ENCODE results near the gene GLIPR2. TPM values are rescaled to one million over a fixed set of nuclear protein-coding genes. Genes with fewer than 3 reads are reported as not detected.
A peak's percentile ranks its signal among the peaks of the same experiment; 100 is the strongest.
"Not testable (repeated sequence)": the region's sequence is repeated elsewhere in the genome, so short reads cannot be mapped to it uniquely, and the experiment has no call there.

Gene GLIPR2
- total RNA-seq, 1 experiment from 2014 or later: 10.1 TPM

- DNase-seq (ENCODE audit: low read depth): peak; percentile 65
Observed at GRCh38 chr9:36163049-36163785, 26.7 kb downstream of the GLIPR2 start.

DNA sequence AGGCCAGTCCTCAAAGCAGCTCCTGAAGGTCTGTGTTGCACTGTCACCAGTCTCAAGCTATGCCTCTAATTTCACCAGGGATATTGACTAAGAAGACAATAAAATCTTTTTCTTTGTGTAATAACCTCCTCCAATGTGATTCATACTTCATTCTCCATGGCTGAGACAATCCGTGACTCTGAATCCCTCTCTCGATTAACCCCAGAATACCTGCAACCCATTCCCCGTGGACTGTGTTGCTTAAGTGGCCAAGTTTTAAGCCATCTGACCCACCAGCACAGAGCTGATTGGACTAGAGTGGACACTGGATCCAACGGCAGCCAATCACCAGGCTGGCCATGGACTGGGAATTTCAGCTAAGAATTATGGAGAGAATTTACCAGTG lies 27.2 kb downstream of the GLIPR2 start:
- DNase-seq (ENCODE audit: low read depth): peak; percentile 55

DNA sequence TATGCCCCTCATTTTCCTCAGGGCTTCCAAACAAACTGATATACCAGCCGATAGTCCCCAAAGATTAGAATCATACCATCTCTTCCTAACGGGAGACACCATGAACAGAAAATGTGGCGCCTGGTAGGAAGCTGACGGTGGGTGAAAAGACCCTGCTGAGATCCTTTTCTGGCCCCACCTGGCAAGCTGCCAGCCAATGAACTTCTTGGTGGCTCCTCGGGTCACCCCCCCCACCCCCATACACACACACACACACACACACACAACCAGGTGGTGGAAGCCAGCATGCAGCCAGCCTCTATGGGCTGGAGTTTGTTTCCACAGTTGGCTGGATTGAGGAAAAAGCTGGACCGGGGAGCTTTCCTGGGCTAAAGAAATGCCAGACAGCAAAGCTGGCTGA lies 27.8 kb downstream of the GLIPR2 start:
- no peak for DNase-seq (ENCODE audit: low read depth)

GRCh38 chr9:36164989-36165388 lies 28.5 kb downstream of the GLIPR2 start:
- DNase-seq (ENCODE audit: low read depth): no peak

GRCh38 chr9:36165826-36166167 lies 29.3 kb downstream of the GLIPR2 start:
- peak; percentile 67 for DNase-seq (ENCODE audit: low read depth)

- peak; percentile 89 for DNase-seq (ENCODE audit: low read depth)
Observed at GRCh38 chr9:36166168-36166927, 29.8 kb downstream of the GLIPR2 start.

- DNase-seq (ENCODE audit: low read depth): no peak
Observed at GRCh38 chr9:36169166-36169565, 32.6 kb downstream of the GLIPR2 start, which contains the start of gene CCIN. CCIN (plus strand) TSS chr9:36169388; CDS start chr9:36169503, 115 bp downstream.

GRCh38 chr9:36169708-36170107 lies 33.2 kb downstream of the GLIPR2 start:
- no peak for DNase-seq (ENCODE audit: low read depth)

- no peak for DNase-seq (ENCODE audit: low read depth)
Observed at GRCh38 chr9:36170531-36170930, 34.0 kb downstream of the GLIPR2 start.

DNA sequence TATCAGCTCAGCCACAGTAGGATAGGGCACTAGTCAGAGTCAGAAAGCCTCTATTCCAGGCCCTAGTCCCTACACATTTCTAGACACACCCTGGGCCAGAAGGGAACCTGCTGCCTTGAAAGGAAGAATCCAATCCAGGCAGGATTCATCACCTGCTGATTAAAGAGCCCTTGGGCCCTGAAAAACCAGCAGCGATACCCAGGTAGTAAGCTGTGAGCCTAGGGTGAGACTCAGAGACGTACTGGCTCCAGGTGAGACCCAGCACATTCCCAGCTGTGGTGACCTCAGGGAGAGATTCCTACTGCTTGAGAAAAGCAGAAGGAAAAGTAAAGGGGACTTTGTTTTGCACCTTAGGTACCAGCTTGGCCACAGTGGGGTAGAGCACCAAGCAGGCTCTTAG lies 37.3 kb downstream of the GLIPR2 start:
- no peak for DNase-seq (ENCODE audit: low read depth)

- no peak for DNase-seq (ENCODE audit: low read depth)
Observed at GRCh38 chr9:36174271-36174670, 37.7 kb downstream of the GLIPR2 start.

DNA sequence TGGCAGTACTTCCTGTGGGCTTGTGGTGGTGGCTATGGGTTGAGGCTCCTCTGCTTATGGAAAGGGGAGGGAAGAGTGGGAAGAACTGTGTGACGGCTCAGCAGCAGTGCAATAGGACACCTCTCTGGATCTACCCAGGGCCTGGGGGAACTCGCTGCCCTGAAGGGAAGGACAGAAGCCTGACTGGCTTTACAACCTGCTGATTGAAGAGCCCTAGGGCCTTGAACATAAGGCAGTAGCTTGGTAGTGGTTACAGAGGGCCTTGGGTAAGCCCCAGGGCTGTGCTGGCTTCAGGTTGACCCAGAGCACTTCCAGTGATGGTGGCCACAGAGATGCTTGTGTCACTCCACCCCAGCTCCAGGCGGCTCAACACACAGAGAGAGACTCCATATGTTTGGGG lies 38.2 kb downstream of the GLIPR2 start:
- no peak for DNase-seq (ENCODE audit: low read depth)

DNA sequence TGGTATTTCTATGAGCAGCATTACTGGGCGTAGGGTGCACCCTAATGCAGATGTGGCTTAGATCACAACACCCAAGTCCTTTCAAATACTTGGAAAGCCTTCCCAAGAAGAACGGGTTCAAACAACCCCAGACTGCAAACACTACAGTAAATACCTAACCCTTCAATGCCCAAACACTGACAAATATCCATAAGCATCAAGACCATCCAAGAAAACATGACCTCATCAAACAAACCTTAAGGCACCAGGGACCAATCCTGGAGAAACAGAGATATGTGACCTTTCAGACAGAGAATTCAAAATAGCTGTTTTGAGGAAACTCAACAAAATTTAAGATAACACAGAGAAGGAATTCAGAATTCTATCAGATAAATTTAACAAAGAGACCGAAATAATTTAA lies 38.7 kb downstream of the GLIPR2 start:
- DNase-seq (ENCODE audit: low read depth): not testable (repeated sequence)

DNA sequence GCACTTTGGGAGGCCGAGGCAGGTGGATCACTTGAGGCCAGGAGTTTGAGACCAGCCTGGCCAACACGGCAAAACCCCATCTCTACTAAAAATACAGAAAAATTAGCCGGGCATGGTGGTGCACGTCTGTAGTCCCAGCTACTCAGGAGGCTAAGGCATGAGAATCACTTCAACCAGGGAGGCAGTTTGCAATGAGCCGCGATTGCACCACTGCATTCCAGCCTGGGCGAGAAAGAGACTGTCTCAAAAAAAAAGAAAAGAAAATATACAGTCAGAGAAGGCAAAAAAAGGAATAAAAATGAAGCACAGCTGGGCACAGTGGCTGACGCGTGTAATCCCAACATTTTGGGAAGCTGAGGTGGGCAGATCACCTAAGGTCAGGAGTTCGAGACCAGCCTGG lies 40.0 kb downstream of the GLIPR2 start:
- DNase-seq (ENCODE audit: low read depth): not testable (repeated sequence)

DNA sequence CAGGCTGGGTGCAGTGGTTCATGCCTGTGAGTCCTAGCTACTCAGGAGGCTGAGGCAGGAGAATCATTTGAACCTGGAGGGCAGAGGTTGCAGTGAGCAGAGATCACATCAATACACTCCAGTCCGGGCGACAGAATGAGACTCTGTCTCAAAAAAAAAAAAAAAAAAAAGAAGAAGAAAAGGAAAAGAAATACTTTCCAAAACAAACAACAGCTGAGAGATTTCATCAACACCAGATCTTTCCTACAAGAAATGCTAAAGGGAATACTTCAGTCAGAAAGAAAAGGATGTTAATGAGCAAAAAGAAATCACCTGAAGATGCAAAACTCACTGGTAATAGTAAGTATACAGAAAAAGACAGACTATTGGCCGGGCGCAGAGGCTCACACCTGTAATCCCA lies 41.0 kb downstream of the GLIPR2 start:
- no peak for DNase-seq (ENCODE audit: low read depth)

DNA sequence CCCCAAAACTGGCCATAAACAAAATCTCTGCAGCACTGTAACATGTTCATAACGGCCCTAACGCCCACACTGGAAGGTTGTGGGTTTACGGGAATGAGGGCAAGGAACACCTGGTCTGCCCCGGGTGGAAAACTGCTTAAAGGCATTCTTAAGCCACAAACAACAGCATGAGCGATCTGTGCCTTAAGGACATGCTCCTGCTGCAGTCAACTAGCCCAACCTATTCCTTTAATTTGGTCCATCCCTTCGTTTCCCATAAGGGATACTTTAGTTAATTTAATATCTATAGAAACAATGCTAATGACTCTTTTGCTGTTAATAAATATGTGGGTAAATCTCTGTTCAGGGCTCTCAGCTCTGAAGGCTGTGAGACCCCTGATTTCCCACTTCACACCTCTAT lies 43.7 kb downstream of the GLIPR2 start:
- not testable (repeated sequence) for DNase-seq (ENCODE audit: low read depth)

- DNase-seq (ENCODE audit: low read depth): peak; percentile 91
Observed at GRCh38 chr9:36187414-36187813, 50.9 kb downstream of the GLIPR2 start.

DNA sequence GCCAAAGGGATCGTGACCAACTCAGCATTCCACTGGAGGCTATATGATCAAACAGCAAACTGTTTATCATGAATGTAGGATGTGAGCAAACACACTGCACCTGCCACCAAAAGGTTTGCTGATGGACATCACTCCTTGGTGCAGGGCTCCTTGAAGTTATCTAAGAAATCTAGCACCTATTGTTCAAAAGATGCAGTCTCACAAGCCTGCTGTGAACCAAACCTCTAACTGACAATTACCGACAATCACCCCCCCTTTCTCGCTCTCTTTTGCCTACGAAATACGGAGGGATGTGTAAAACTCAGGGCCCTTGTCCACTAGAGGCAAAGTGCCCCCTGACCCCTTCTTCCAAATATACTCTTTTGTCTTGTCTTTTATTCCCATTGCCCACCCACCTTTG lies 51.7 kb downstream of the GLIPR2 start:
- DNase-seq (ENCODE audit: low read depth): no peak

- DNase-seq (ENCODE audit: low read depth): peak; percentile 41
Observed at GRCh38 chr9:36189976-36190375, 53.4 kb downstream of the GLIPR2 start.

- peak; percentile 100 for DNase-seq (ENCODE audit: low read depth)
Observed at GRCh38 chr9:36190388-36191289, 54.1 kb downstream of the GLIPR2 start, which contains the start of gene CLTA. CLTA (plus strand) TSS chr9:36190921; CDS start chr9:36191057, 136 bp downstream.

GRCh38 chr9:36191290-36191645 lies 54.7 kb downstream of the GLIPR2 start:
- DNase-seq (ENCODE audit: low read depth): peak; percentile 45

DNA sequence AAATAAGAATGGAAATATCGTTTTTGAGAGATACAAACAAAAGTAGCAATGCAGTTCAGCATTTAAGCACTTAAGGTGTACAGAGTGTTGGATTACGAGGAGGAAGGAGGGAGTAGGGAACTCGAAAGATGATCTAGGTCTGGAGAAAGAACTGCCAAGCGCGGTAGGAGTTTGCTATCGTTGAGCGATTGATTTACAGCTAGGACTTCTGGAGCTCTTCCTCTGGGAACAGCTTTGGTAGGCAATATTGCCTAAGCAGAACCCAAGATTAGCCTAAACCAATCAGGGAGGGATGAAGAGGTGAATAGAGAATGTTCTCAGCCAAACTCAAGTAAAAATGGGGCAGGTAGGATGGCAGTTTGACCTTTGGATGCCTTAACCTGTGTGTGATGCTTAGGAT lies 55.2 kb downstream of the GLIPR2 start:
- DNase-seq (ENCODE audit: low read depth): peak; percentile 24

Measured in M059J (cell line).